H1 (cell line): ENCODE results near the gene PDZD8. TPM values are rescaled to one million over a fixed set of nuclear protein-coding genes. Genes with fewer than 3 reads are reported as not detected.

Experiments
- CTCF ChIA-PET: fragments of 300-600 bp; sonication (Branson Sonifier 250); formaldehyde crosslinking; loops from one replicate; lab custom pipeline; 2021; ENCODE audit not compliant: partially characterized antibody; lab: Charles Lee
- POLR2A ChIA-PET: fragments of 300-600 bp; sonication (Branson Sonifier 250); formaldehyde crosslinking; loops from one replicate; lab custom pipeline; 2021; ENCODE audit warnings: inconsistent platforms; ENCODE audit not compliant: partially characterized antibody; lab: Charles Lee
- DNase-seq, 2 experiments: peaks; one replicate each; pipeline versions ENCODE4 v3.0.0 to v3.0.0-alpha.2; 2010 to 2022; ENCODE audit warnings: low spot score in 2 of 2, low read depth in 1 of 2, mixed read lengths in 1 of 2
- FAIRE-seq: peaks from 2 replicates; lab custom pipeline; 2011; peaks lifted over from hg19 to GRCh38; lab: Jason Lieb, UNC
- H2AFZ ChIP-seq: 2 replicates; pipeline ENCODE4 v1.8.1; 2012; ENCODE audit warnings: low read length, inconsistent platforms
- H2AK5ac ChIP-seq: 2 replicates; pipeline ENCODE4 v1.6.1; 2013; ENCODE audit warnings: low read depth, low read length
- H2BK120ac ChIP-seq: replicated peaks from 2 replicates; pipeline ENCODE3; 2013; ENCODE audit warnings: low read depth, low read length, inconsistent platforms
- H2BK12ac ChIP-seq: 2 replicates; pipeline ENCODE4 v1.6.1; 2013; ENCODE audit warnings: low read depth, low read length
- H2BK15ac ChIP-seq: 2 replicates; pipeline ENCODE4 v1.6.1; 2013; ENCODE audit warnings: low read length
- H2BK20ac ChIP-seq: 2 replicates; pipeline ENCODE4 v1.6.1; 2013; ENCODE audit warnings: low read length
- H2BK5ac ChIP-seq: 2 replicates; pipeline ENCODE4 v1.6.1; 2013; ENCODE audit warnings: low read depth, low read length
- H3K14ac ChIP-seq: 2 replicates; pipeline ENCODE4 v1.6.1; 2013; ENCODE audit warnings: inconsistent platforms; ENCODE audit not compliant: insufficient read length
- H3K18ac ChIP-seq: 2 replicates; pipeline ENCODE4 v1.6.1; 2013; ENCODE audit warnings: low read length; ENCODE audit errors: extremely low read depth
- H3K23ac ChIP-seq: 2 replicates; pipeline ENCODE4 v1.6.1; 2013; ENCODE audit warnings: inconsistent platforms; ENCODE audit not compliant: insufficient read length
- H3K23me2 ChIP-seq: 2 replicates; pipeline ENCODE4 v1.6.1; 2013; ENCODE audit warnings: low read depth, low read length
- H3K27ac ChIP-seq: 2 replicates; pipeline ENCODE4 v1.6.1; 2011; ENCODE audit warnings: low read depth, low read length, inconsistent platforms
- H3K27me3 ChIP-seq, 4 experiments: replicated peaks in 1 of 4; 1 replicate in 1 of 4; 2 replicates in 3 of 4; pipeline versions ENCODE4 v1.6.1 to v1.8.1; 2011 to 2013; ENCODE audit warnings: low read length in 3 of 4, mild to moderate bottlenecking in 3 of 4, inconsistent platforms in 2 of 4, mixed read lengths in 2 of 4, moderate library complexity in 1 of 4; ENCODE audit not compliant: control insufficient read depth in 3 of 4, insufficient read depth in 3 of 4; ENCODE audit errors: extremely low read depth in 1 of 4
- H3K36me3 ChIP-seq, 4 experiments: 2 replicates each; pipeline versions ENCODE4 v1.6.1 to v1.8.1; 2011 to 2013; ENCODE audit warnings: mild to moderate bottlenecking in 4 of 4, low read length in 3 of 4, moderate library complexity in 2 of 4, control low read depth in 1 of 4, inconsistent platforms in 1 of 4; ENCODE audit not compliant: insufficient read depth in 4 of 4, control insufficient read depth in 2 of 4
- H3K4ac ChIP-seq: replicated peaks from 2 replicates; pipeline ENCODE3; 2013; ENCODE audit warnings: low read length, low read depth, mixed read lengths, inconsistent platforms; ENCODE audit not compliant: insufficient read length
- H3K4me1 ChIP-seq, 4 experiments: replicated peaks in 1 of 4; 1 replicate in 1 of 4; 2 replicates in 3 of 4; pipeline versions ENCODE4 v1.6.1 to v1.8.1; 2011 to 2013; ENCODE audit warnings: low read length in 3 of 4, inconsistent platforms in 2 of 4, mixed read lengths in 1 of 4; ENCODE audit not compliant: insufficient read depth in 4 of 4, control insufficient read depth in 3 of 4
- H3K4me2 ChIP-seq, 2 experiments: 2 replicates each; pipeline versions ENCODE4 v1.6.1 to v1.8.1; 2011 to 2013; ENCODE audit warnings: low read depth in 2 of 2, low read length in 2 of 2, control low read depth in 1 of 2, inconsistent platforms in 1 of 2, mild to moderate bottlenecking in 1 of 2; ENCODE audit not compliant: insufficient read depth in 1 of 2
- H3K4me3 ChIP-seq, 4 experiments: fragments of 200-600, 300-600 bp in 1 of 4; sonication (generic), shearing (Covaris generic), sonication (Bioruptor Twin) in 1 of 4; 2 replicates each; pipeline versions ENCODE4 v1.5.1 to v1.8.1; 2011 to 2016; ENCODE audit warnings: low read length in 4 of 4, low read depth in 3 of 4, control low read depth in 2 of 4, inconsistent platforms in 2 of 4, mild to moderate bottlenecking in 2 of 4, mixed read lengths in 1 of 4, moderate library complexity in 1 of 4; ENCODE audit not compliant: insufficient read depth in 2 of 4; ENCODE audit errors: extremely low read depth in 1 of 4
- H3K56ac ChIP-seq: replicated peaks from 2 replicates; pipeline ENCODE3; 2013; ENCODE audit warnings: low read depth, mild to moderate bottlenecking, mixed read lengths, low read length, inconsistent platforms; ENCODE audit not compliant: insufficient read length
- H3K79me1 ChIP-seq: 2 replicates; pipeline ENCODE4 v1.6.1; 2013; ENCODE audit warnings: low read depth, low read length, control low read depth
- H3K79me2 ChIP-seq, 2 experiments: 2 replicates each; pipeline versions ENCODE4 v1.6.1 to v1.8.1; 2012 to 2013; ENCODE audit warnings: low read length in 2 of 2, mild to moderate bottlenecking in 2 of 2, inconsistent platforms in 1 of 2; ENCODE audit not compliant: insufficient read depth in 2 of 2, control insufficient read depth in 1 of 2
- H3K9ac ChIP-seq, 4 experiments: replicated peaks in 1 of 4; 1 replicate in 1 of 4; 2 replicates in 3 of 4; pipeline versions ENCODE4 v1.6.1 to v1.8.1; 2011 to 2013; ENCODE audit warnings: low read depth in 3 of 4, low read length in 3 of 4, control low read depth in 2 of 4, mild to moderate bottlenecking in 2 of 4, moderate library complexity in 2 of 4, inconsistent platforms in 1 of 4; ENCODE audit errors: extremely low read depth in 1 of 4
- H3K9me3 ChIP-seq, 2 experiments: 2 replicates each; pipeline versions ENCODE4 v1.6.1 to v1.8.1; 2012 to 2013; ENCODE audit warnings: mild to moderate bottlenecking in 2 of 2, moderate library complexity in 2 of 2, control low read depth in 1 of 2, inconsistent platforms in 1 of 2, low read depth in 1 of 2, low read length in 1 of 2, mixed read lengths in 1 of 2; ENCODE audit not compliant: insufficient read depth in 2 of 2
- H4K20me1 ChIP-seq, 2 experiments: replicated peaks in 1 of 2; 2 replicates each; pipeline versions ENCODE3 to v1.8.1; 2011 to 2013; ENCODE audit warnings: inconsistent platforms in 2 of 2, low read length in 2 of 2, mild to moderate bottlenecking in 1 of 2; ENCODE audit not compliant: insufficient read depth in 2 of 2, control insufficient read depth in 1 of 2
- H4K5ac ChIP-seq: 2 replicates; pipeline ENCODE4 v1.6.1; 2013; ENCODE audit warnings: low read length, low read depth, mixed read lengths, inconsistent platforms; ENCODE audit not compliant: insufficient read length
- H4K8ac ChIP-seq: 2 replicates; pipeline ENCODE4 v1.8.0; 2013; ENCODE audit warnings: mild to moderate bottlenecking, moderate library complexity, low read length, inconsistent platforms; ENCODE audit not compliant: insufficient read depth; ENCODE audit errors: extremely low read depth
- H4K91ac ChIP-seq: replicated peaks from 2 replicates; pipeline ENCODE3; 2013; ENCODE audit warnings: low read length, mixed read lengths, inconsistent platforms; ENCODE audit not compliant: insufficient read length
- ATF3 ChIP-seq: IDR thresholded peaks from 2 replicates; pipeline ENCODE4 v1.6.1; 2011; ENCODE audit warnings: low read depth, mild to moderate bottlenecking, low read length; ENCODE audit not compliant: insufficient read depth
- SP2 ChIP-seq: IDR thresholded peaks from 2 replicates; pipeline ENCODE4 v1.6.1; 2012; ENCODE audit warnings: mild to moderate bottlenecking, low read length, inconsistent platforms
- WGBS, 2 experiments: shearing (Covaris generic) in 1 of 2; methylation state at CpG; one replicate each; pipeline versions ENCODE4 v1.1.6 to v1.1.7; 2013 to 2015; ENCODE audit warnings: low lambda C conversion rate in 2 of 2, mixed read lengths in 2 of 2, inconsistent platforms in 1 of 2, low coverage in 1 of 2, missing lambda C conversion rate in 1 of 2; ENCODE audit not compliant: insufficient replicate concordance in 2 of 2, insufficient coverage in 1 of 2, insufficient read length in 1 of 2; ENCODE audit errors: extremely low coverage in 1 of 2, missing lambda C conversion rate in 1 of 2; 5-methylcytosine and 5-hydroxymethylcytosine counted together
- polyA plus RNA-seq, 7 experiments: library from polyadenylated mRNA; depleted of rRNA in 3 of 7; stranded (reverse) in 5 of 7; unstranded in 2 of 7; fragments of >200 nt in 5 of 7; fragments of 200-250 nt in 2 of 7; gene quantifications; 1 replicate in 5 of 7; 2 replicates in 1 of 7; 4 replicates in 1 of 7; pipeline versions ENCODE4 v1.2.1 to v1.2.3, GENCODE V29; 2011 to 2013; ENCODE audit warnings: missing spikeins in 2 of 7, mixed read lengths in 2 of 7
- total RNA-seq: library from RNA; stranded (reverse); fragmentation: NEBNext Ultra II Directional; extraction: Animal tissue kit (Norgen Biotek cat#: 25700); gene quantifications from 2 replicates; pipeline ENCODE4 v1.2.1, GENCODE V29; 2021

Gene PDZD8
- total and polyA plus RNA-seq, 2 of the 8 experiments (the other 6 are each of a cell fraction or from before 2014, with no cell fraction given): 10.9 to 50.1 TPM

- H3K9ac ChIP-seq: no peak overlapping the region
- H3K4me3 ChIP-seq: no peak overlapping the region
- TF ChIP-seq ATF3 (no peak), SP2 (no peak)
- TF ChIP-seq, all 59 proteins: peak for 0
- Histone ChIP-seq H4K8ac (no peak overlapping the region), H3K79me1 (peaks cover 2% of the 10 kb centered on the region; the same call in 1 of the 2 replicates), H2BK15ac (no peak overlapping the region), H2BK20ac (no peak overlapping the region), H3K36me3 (no peaks in the 10 kb centered on the region), H3K23me2 (peaks cover 10% of the 10 kb centered on the region; the same call in 1 of the 2 replicates), H2AK5ac (no peak overlapping the region), H2BK5ac (no peak overlapping the region), H3K9me3 (no peaks in the 10 kb centered on the region), H4K91ac (no peak overlapping the region), H2BK120ac (no peak overlapping the region), H3K18ac (no peak overlapping the region), H3K4ac (no peak overlapping the region), H2BK12ac (no peak overlapping the region), H4K20me1 (peaks cover 17 to 20% of the 10 kb centered on the region in 2 experiments), H3K79me2 (peaks cover 7 to 93% of the 10 kb centered on the region in 2 experiments; a peak in 3 of 4 replicates), H4K5ac (no peak overlapping the region), H3K23ac (no peak overlapping the region), H3K14ac (no peak overlapping the region), H3K4me2 (no peak overlapping the region; a peak in 1 of 4 replicates), H3K56ac (no peak overlapping the region), H2AFZ (no peak overlapping the region), H3K4me1 (peaks cover 0 to 4% (median 1%) of the 10 kb centered on the region in 4 experiments; a peak in 3 of 7 replicates), H3K27me3 (0 out of 7 replicates have a peak, but pooled peaks cover 0 to 6% (median 1%) of the 10 kb centered on the region in 4 experiments), H3K27ac (no peak overlapping the region)
- POLR2A ChIA-PET: interaction anchor here (1.8 kb wide), 1 partner anchor 10 kb away, joined by 8 read pairs; no protein-coding TSS in a partner anchor
- FAIRE-seq (no peak), DNase-seq (no peak)
- CTCF ChIA-PET: interaction anchor here (0.7 to 2.1 kb wide), 6 partner anchors 14 to 151 kb away, joined by 3 to 7 read pairs (median 3); no protein-coding TSS in a partner anchor
- WGBS, 2 experiments: 86% methylated on average over 5 of the region's 5 CpGs; no CpG with 5 or more reads in 1 of the 2 experiments
Observed at GRCh38 chr10:117370205-117370604, 5.0 kb downstream of the PDZD8 start.
